ENCODE data around the gene EN2. TPM values are rescaled to one million over a fixed set of nuclear protein-coding genes. Genes with fewer than 3 reads are reported as not detected.

Gene EN2
- total RNA-seq, 4 donors from 2014 or later: not detected

DNA sequence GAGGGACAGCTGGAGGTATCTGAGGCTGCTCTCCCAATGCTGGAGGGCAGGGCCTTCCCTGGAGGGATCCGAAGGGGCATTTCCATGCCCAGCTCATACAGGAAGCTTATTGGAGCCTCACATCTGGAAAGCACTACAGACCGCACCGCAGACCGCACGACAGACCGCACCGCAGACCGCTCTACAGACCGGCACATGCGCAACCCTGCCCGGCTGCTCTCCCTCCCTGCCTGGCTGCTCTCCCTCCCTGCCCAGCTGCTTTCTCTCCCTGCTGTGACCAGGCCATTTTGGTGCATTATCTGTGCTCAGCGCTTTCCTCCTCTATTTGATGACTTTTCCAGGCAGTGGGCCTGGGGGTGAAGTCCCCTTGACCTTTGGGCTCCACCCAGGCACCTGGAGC, 39.6 kb upstream of the EN2 start:
- no peak overlapping the region for H3K4me3 ChIP-seq
- H3K9me3 ChIP-seq: no peaks in the 10 kb centered on the region
- in situ Hi-C loops (cut with MboI; ENCODE audit: low pct_ligation_motif_present in 1 of 4, low pct_unique_long_range_greater_than_20kb in 1 of 4, low sequenced_read_pairs in 3 of 4): no loop called here
- peaks cover 29% of the 10 kb centered on the region for H3K27me3 ChIP-seq
- no peaks in the 10 kb centered on the region for H3K4me1 ChIP-seq
- no peak overlapping the region for H3K27ac ChIP-seq
- 85% methylated on average over 12 of the region's 12 CpGs; no CpG with 5 or more reads in 1 of the 2 donors for WGBS, 2 donors (ENCODE audit: low coverage in 1 of 2)
- intact Hi-C loops (cut with DNase I; ENCODE audit: low total_unique reads): no loop called here
- no peak for DNase-seq
- TF ChIP-seq CTCF (IDR thresholded peaks at IDR 0.05) (no peak), POLR2AphosphoS5 (IDR thresholded peaks at IDR 0.05) (no peak), EP300 (IDR thresholded peaks at IDR 0.05; ENCODE audit: low read depth) (no peak), POLR2A (IDR thresholded peaks at IDR 0.05) (no peak)
- H3K36me3 ChIP-seq: no peaks in the 10 kb centered on the region

DNA sequence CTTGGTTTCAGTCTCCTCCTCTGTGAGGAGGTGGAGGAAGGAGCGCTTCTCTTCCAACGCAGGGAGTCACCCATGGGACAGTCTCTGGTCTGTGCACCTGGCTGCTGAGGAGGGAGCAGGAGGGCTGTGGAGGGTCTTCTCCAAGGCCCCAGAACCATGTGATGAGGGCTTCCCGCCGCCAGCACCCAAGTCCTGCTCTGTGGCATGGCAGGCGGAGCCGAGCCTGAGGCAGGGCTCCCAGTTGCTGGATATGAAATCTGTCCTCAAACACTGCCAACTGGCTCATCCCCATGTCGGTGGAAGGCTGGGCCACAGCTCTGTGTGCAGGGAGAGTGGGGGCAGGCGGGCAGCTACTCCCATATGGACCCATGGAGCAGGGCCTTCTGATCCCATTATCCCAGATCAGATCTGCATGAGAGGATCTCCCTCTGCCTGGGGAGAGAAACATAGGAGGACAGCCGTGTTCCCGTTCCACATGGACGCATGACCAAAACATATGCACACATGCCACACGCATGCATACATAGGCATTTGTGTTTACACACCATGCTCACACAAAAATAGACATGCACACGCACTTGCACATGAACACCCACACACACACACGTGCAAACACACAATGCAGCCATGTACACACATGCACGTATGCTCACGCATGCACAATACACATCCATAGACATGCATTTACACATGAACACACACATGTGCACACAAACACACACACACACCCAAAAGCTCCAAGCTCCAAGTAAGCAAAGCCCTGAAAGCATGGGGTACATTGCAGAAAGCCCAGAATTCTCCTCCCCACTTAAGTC, 38.8 kb upstream of the EN2 start:
- in situ Hi-C loops (cut with MboI; ENCODE audit: low pct_ligation_motif_present in 1 of 4, low pct_unique_long_range_greater_than_20kb in 1 of 4, low sequenced_read_pairs in 3 of 4): no loop called here
- Histone ChIP-seq H3K27me3 (peaks cover 35% of the 10 kb centered on the region), H3K9me3 (no peaks in the 10 kb centered on the region), H3K4me3 (no peak overlapping the region), H3K27ac (no peak overlapping the region), H3K36me3 (no peaks in the 10 kb centered on the region), H3K4me1 (no peaks in the 10 kb centered on the region)
- TF ChIP-seq POLR2A (IDR thresholded peaks at IDR 0.05) (no peak), CTCF (IDR thresholded peaks at IDR 0.05) (no peak)
- DNase-seq: no peak
- intact Hi-C loops (cut with DNase I; ENCODE audit: low total_unique reads): no loop called here
- WGBS, 2 donors (ENCODE audit: low coverage in 1 of 2): 77 to 83% methylated on average over 4 to 14 of the region's 16 CpGs

DNA sequence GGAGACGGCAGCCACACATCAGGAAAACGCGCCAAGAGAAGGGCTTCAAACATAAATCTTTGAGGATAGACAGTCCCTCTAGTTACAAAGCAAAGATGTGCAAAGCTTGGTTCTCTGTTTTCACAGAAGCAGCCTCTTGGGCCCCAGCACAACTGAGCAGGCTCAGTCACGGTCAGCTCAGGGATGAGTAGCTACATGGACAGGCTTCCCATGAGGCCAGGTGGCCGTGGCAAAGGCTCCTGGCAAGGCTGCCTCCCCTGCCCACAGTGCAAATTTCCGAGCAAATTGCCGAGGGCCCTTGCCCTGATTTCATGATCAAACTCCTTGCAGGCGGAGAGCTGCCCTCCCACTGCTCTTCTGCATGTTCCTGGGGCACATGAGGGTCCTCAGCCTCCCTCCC, 37.8 kb upstream of the EN2 start:
- H3K27me3 ChIP-seq: peaks cover 35% of the 10 kb centered on the region

DNA sequence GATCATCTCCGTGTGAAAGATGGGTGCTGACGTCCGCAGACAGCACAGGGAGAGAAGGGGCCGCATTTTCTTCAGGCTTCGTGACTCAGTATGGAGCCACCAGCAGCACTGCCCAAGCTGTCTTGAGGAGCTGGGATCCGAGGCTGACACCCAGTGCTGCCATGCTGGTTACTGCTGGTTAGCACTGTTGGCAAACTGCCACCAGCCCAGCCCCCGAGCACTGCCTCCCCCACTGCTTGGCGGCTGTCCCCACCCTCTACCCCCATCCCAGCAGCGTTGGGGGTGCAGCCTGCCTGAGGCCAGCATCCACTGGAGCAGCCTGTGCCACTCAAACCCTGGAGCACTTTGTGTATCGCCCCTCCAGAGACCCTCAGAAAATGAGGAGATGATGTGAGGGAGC, 35.8 kb upstream of the EN2 start:
- Histone ChIP-seq H3K4me3 (no peak overlapping the region), H3K9me3 (no peaks in the 10 kb centered on the region), H3K4me1 (no peaks in the 10 kb centered on the region), H3K27me3 (peaks cover 39% of the 10 kb centered on the region), H3K27ac (no peak overlapping the region), H3K36me3 (no peaks in the 10 kb centered on the region)
- 66% methylated on average over 8 of the region's 10 CpGs; no CpG with 5 or more reads in 1 of the 2 donors for WGBS, 2 donors (ENCODE audit: low coverage in 1 of 2)
- TF ChIP-seq EP300 (IDR thresholded peaks at IDR 0.05; ENCODE audit: low read depth): no peak
- TF ChIP-seq POLR2A (IDR thresholded peaks at IDR 0.05): no peak
- TF ChIP-seq POLR2AphosphoS5 (IDR thresholded peaks at IDR 0.05): no peak
- no peak for TF ChIP-seq CTCF (IDR thresholded peaks at IDR 0.05)
- intact Hi-C loops (cut with DNase I; ENCODE audit: low total_unique reads) (no loop called here), in situ Hi-C loops (cut with MboI; ENCODE audit: low pct_ligation_motif_present in 1 of 4, low pct_unique_long_range_greater_than_20kb in 1 of 4, low sequenced_read_pairs in 3 of 4) (no loop called here)
- DNase-seq: no peak

More for the DNA sequence above, 37.8 kb upstream of the EN2 start:
- in situ Hi-C loops (cut with MboI; ENCODE audit: low pct_ligation_motif_present in 1 of 4, low pct_unique_long_range_greater_than_20kb in 1 of 4, low sequenced_read_pairs in 3 of 4) (no loop called here), intact Hi-C loops (cut with DNase I; ENCODE audit: low total_unique reads) (no loop called here)
- 71% methylated on average over 8 of the region's 8 CpGs; no CpG with 5 or more reads in 1 of the 2 donors for WGBS, 2 donors (ENCODE audit: low coverage in 1 of 2)
- Histone ChIP-seq H3K4me1 (no peaks in the 10 kb centered on the region), H3K9me3 (no peaks in the 10 kb centered on the region), H3K36me3 (no peaks in the 10 kb centered on the region), H3K27ac (no peak overlapping the region), H3K4me3 (no peak overlapping the region)
- TF ChIP-seq CTCF (IDR thresholded peaks at IDR 0.05) (no peak), EP300 (IDR thresholded peaks at IDR 0.05; ENCODE audit: low read depth) (no peak), POLR2AphosphoS5 (IDR thresholded peaks at IDR 0.05) (no peak), POLR2A (IDR thresholded peaks at IDR 0.05) (no peak)
- no peak for DNase-seq

Measured in transverse colon (tissue), 4 donors.